ENCODE measurements around the gene PSMD6.

GRCh38 chr3:64057231-64057630 is 33.9 kb upstream of the PSMD6 start:
- no peak for TF ChIP-seq CTCF (IDR thresholded peaks at IDR 0.05)
- TF ChIP-seq POLR2A (IDR thresholded peaks at IDR 0.05), result no peak
